Astrocyte of the hippocampus (primary cell): ENCODE results near the gene CCDC40.
A peak's percentile ranks its signal among the peaks of the same experiment; 100 is the strongest.
"Not testable (repeated sequence)": the region's sequence is repeated elsewhere in the genome, so short reads cannot be mapped to it uniquely, and the experiment has no call there.

Source experiments
- DNase-seq: peaks from one replicate; pipeline ENCODE4 v3.0.0; 2011; ENCODE audit warnings: low read depth, low spot score

The CCDC40 gene

GRCh38 chr17:80035937-80036714, at the start of gene CCDC40:
Gene CCDC40, plus strand, starts transcription at chr17:80036642. Its CDS starts 21 bp downstream, at chr17:80036663.
- DNase-seq: peak; percentile 91

- no peak for DNase-seq
Observed at GRCh38 chr17:79987187-79987934, 49.1 kb upstream of the CCDC40 start.

- no peak for DNase-seq
Observed at GRCh38 chr17:79987935-79988184, 48.6 kb upstream of the CCDC40 start.

- peak; percentile 84 for DNase-seq
Observed at GRCh38 chr17:79988185-79988971, 48.1 kb upstream of the CCDC40 start.

GRCh38 chr17:79989106-79989835, 47.2 kb upstream of the CCDC40 start:
- no peak for DNase-seq

- no peak for DNase-seq
Observed at GRCh38 chr17:79990051-79990592, 46.3 kb upstream of the CCDC40 start.

- DNase-seq: no peak
Observed at GRCh38 chr17:79990704-79991103, 45.7 kb upstream of the CCDC40 start.

- DNase-seq: peak; percentile 93
Observed at GRCh38 chr17:79991140-79991923, 45.1 kb upstream of the CCDC40 start.

- peak; percentile 31 for DNase-seq
Observed at GRCh38 chr17:79991924-79992648, 44.4 kb upstream of the CCDC40 start.

- no peak for DNase-seq
Observed at GRCh38 chr17:79992649-79993389, 43.6 kb upstream of the CCDC40 start.

- DNase-seq: peak; percentile 84
Observed at GRCh38 chr17:79993390-79994227, 42.8 kb upstream of the CCDC40 start.

GRCh38 chr17:79994228-79994569, 42.2 kb upstream of the CCDC40 start:
- not testable (repeated sequence) for DNase-seq

- DNase-seq: no peak
Observed at GRCh38 chr17:79994602-79995001, 41.8 kb upstream of the CCDC40 start.

- DNase-seq: no peak
Observed at GRCh38 chr17:79995696-79996095, 40.7 kb upstream of the CCDC40 start.

- DNase-seq: no peak
Observed at GRCh38 chr17:79996291-79996690, 40.2 kb upstream of the CCDC40 start.

- no peak for DNase-seq
Observed at GRCh38 chr17:79997011-79997660, 39.3 kb upstream of the CCDC40 start.

GRCh38 chr17:80000136-80000535, 36.3 kb upstream of the CCDC40 start:
- DNase-seq: no peak
